NCI-H1417 treated with DMSO at 0.1 percent for 48 hours (cell line): ENCODE measurements around the gene ABR.

Experiments used
- DNase-seq: peaks from one replicate; lab custom pipeline; 2025; lab: John Stamatoyannopoulos, UW

The ABR gene

GRCh38 chr17:1030684-1031532 is 148.9 kb downstream of the ABR start:
- no peak for DNase-seq

DNA sequence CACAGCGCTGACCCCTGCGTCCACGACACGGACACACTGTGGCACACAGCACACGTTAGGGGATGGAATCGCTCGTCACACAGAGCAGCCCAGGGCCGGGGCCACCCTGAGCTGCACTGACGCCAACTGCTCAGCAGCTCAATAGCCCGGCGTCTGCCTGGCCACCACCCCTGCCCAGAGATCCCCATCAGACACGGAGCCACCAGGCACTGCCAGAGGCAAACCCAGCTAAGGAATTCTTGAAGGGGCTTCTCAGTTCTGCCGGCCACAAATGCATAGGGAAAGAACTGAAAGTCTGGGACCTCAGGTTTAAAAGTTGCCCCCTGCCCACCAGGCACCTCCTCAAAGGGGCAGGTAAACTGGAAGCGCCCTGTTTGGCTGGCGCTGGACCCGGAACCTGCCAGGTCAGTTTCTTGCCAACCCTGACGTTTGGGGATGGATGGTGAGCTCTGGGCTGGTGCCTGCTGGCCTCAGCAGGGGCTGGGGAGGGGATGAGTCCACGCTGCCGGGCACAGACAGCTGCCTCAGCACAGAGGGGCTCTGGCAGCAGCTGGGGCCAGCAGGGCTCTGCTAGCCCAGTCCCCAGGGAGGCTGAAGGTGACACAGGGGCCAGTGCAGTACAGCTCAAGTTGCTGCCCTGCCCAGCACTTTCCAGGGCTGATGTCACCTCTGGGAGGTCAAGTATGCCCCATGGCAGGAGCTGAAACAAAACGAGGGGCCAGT is 149.7 kb downstream of the ABR start:
- DNase-seq: no peak

DNA sequence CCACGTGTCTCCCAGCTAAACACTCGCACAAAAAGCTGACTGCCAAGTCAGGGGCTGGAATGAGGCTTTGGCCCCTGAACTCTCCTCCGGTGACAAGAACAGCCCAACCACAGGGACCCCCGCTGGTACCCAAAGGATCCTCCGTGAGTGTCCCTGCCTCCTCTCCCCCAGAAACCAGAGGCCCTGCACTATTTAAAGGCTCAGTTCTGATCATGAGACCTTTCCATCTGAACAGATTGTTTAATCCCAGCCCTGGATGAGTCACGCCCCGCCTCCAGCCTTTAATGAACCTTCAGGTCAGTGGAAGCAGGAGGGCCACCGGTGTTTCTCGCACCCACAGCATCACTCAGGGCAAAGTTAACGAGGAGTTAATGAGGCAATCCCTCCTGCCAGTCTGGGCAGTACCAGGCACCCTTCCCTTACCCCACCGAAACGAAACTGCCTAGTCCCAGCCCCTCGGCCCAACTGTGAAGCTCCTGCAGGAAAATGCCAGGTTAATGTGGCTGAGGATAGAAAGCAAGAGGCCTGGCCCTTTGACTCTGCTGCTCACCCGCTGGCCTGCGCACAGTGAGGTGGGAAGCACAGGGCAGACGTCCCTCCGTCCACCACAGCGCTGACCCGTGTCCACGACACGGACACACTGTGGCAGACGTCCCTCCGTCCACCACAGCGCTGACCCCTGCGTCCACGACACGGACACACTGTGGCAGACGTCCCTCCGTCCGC is 150.4 kb downstream of the ABR start:
- no peak for DNase-seq

DNA sequence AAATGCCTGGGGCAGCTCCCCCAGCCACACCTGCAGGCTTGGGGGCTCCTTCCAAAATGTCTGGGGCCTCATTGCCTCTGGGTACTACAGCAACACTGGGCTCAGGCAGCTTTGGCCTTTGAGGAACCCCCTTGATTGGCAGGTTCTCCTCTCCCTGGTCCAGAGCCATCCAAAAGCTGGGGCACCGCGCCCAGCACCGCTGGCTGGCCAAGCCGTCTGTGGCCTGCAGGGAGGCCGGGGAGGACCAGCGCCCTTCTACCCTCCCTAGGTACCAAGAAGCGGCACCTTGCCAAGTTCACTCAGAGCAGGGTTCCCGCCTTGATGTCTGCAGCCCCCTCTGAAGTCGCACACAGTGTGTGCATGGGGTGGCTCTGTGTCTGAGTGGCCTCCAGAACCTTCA is 152.7 kb downstream of the ABR start:
- no peak for DNase-seq

DNA sequence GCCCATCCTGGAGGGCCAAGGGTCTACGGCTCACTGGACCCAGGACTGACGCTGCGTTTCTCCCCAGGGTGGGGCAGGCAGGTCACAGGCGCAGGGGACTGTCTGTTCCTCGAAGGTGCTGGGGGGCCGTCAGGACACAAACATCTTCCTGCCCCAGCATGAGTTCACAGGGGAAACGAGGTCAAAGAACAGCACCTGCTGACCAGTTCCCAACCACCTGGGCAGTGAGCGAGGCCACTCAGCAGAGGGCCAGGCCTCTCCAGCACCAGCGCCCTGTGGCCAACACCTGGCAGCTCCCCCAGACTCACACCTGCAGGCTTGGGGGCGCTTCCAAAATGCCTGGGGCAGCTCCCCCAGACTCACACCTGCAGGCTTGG is 153.2 kb downstream of the ABR start:
- DNase-seq: no peak

GRCh38 chr17:1025733-1026598 is 153.8 kb downstream of the ABR start:
- DNase-seq: no peak

DNA sequence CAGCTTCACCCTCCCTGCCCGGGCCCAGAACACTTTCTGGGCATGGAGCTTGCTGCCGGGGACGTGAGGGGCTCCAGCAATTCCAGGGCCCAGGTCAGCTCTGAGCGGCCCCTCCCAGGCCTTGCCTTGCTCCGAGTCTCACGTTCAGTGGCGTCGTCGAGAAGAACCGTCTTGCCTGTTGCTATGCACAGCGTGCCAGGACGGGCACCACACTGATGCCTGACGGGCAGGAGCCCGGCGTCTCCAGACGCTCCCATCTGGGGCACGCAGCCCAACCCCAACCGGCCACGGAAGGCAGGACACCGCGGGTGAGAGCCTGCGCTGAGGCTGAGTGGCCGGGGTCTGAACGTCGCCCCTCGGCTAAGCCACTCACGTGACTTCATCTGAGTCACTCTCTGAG is 155.7 kb downstream of the ABR start:
- no peak for DNase-seq

- no peak for DNase-seq
Measured at GRCh38 chr17:1022278-1023024, 157.3 kb downstream of the ABR start.

DNA sequence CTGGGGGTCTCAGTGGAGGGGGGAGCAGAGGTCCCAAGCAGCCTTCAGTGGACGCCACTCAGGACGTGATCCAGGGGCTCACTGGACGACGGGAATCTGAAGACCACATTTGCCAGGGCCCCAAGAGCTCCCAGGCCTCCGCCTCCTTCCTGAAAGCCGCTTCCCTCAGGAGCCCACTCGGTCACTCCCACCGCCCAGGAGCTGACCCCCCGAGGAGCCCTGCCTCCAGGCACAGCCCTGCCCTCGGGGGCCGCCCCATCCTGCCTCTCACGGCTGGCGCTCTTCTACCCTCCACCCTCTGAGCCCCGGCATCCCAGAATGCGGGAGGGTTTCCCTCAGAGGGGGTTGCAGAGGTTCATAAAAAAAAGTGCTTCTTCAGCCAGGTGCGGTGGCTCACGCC is 158.6 kb downstream of the ABR start:
- DNase-seq: no peak

DNA sequence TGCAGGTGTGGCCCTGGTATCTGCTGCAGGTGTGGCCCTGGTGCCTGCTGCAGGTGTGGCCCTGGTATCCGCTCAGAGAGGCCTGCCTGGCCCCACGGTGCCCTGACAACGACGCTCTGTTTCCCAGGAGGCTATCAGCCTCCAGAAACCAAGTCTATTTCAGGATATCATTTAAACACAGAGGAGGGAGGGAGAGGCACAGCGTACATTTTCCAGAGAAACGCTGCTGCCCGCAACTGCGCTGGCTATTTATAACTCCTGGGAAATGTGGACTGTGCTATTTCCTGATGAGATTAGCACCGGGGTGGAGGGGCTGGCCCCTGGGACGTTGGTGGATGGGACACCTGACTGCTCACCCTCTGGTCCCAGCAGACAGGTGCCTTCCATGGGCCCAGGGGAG is 160.3 kb downstream of the ABR start:
- no peak for DNase-seq

DNA sequence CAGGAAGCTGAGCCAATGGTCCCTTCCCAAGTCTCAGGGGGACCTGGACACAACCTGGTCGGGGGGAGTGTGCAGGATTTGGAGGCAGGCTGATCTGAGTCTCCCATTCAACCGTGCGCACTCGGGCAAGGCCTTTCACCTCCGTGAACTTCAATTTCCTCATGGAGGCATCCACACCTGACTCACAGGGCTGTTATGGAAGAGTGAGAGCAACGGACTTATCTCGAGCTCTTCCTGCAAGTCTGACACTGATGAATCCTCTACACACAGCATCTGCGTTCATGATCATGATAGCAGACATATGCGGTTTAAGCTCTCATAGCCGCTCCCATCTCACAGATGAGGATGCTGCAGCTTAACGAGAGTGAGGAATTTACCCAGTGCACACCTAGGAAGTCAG is 161.2 kb downstream of the ABR start:
- no peak for DNase-seq

DNA sequence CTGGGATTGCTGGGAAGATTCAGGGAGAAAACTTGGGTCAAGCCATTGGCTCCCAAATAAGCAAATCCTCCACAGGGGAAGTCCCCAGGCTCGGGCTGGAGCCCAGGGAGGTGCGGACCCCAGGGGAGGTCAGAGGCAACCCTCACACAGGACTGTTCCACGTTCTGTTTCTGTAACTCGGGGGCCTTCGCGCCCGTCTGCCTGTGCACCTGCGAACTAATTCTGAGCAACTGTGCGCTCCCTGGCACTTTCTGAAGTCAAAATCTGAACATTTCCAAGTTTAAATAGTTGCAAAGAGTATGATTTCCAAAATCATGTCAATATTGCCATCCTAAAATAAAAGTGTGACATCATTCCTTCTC is 166.1 kb downstream of the ABR start:
- no peak for DNase-seq

GRCh38 chr17:1012823-1013728 is 166.7 kb downstream of the ABR start:
- no peak for DNase-seq

DNA sequence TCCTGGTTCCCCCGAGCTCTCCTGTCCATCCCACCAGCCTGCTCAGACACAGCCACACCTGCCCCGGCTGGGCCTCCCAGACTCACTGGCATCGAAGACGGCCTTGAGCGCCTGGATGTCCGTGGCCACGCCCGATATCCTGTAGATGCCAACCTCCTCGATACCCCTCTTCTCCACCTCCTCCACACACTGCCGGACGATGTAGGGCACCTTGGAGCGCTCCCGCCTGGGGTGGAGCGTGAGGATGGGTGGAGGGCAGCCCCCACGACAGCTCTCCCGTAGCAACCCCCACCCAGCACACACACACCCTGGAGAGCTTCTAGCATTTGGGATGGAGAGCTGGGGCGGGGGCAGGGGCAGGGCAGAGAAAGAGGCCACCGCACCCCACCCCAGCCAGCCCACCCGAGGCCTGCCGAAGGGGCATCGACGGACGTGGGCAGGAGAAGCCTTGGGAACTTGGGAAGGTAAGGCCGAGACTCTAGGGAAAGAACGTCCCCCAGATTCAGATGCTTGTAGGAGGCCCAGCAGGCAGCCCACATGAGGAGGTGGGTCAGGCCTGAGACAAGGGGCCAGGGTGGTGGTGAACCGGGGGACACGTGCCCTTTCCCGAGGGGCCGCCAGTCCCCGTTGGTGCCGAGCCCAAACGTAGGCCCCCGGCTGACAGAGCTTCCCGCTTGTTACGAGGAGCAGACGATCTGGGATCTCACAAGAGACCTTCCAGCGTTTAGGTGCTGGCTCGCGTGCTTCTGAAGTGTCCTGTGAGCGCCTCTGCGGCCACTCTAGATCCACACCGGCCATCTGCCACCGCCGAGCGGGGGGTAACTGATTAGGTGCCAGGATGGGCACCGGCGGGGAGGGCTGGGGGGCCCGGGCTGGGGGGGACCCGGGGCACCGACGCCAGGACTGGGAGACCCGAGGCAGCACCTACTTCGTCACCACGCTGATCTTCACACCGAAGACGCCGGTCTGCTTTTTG is 167.7 kb downstream of the ABR start:
- DNase-seq: no peak

DNA sequence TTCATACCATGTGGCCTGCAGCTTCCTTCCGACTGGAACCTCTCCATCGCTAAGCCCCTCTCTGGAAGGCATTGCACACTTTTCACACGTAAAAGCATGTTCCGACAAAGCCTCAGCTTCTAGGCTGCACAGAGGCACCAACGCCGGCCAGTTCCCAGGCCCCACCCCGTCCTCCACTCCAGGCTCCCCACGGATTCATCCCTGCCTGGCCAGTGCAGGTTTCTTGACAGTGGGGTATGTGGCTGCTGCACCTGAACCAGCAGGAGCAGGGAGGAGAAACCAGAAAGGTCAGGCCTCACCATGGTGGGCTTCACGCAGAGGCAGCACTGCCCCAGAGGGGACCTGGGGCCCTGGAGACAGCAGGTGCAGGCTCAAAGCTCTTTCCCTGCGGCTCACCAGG is 168.6 kb downstream of the ABR start:
- DNase-seq: no peak

GRCh38 chr17:1010586-1010985 is 169.2 kb downstream of the ABR start:
- DNase-seq: no peak

GRCh38 chr17:1010086-1010450 is 169.7 kb downstream of the ABR start:
- no peak for DNase-seq

DNA sequence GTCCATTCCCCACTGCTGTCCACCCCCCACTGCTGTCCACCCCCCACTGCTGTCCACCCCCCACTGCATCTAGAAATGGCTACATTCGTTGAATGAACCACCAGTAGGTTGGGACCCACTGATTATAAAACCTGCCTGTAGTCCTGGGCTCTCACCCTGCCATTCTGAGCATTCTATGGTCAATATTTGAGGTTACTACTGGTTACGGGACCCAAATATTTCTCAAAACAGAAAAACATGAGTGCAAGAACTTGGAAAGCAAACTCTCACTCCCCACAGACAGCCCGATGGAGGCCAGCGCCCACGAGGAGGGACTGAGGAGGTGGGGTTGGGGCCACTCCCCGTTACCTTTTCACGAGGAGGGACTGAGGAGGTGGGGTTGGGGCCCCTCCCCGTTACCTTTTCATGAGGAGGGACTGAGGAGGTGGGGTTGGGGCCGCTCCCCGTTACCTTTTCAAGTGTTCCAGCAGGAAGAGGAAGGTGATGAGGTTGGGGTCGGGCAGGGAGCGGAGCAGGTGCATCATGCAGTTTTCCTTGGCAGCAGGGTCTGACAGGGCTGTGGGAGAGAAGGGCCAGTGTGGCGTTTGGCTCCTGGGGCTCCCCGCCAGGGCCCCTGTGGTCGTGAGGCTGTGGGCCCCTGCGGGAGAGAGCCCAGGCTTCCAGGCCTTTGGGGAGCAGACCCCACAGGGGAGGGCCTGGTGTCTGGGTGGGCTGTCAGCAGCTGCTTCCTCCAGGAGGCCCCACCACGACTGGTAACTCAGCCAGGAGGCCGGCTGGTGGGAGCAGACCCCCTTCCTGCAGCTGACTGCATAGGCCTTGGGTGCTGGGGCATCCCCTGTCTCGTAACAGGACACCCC is 170.3 kb downstream of the ABR start:
- no peak for DNase-seq
